Measurements from ENCODE around the gene ABCC6.
"Not testable (repeated sequence)": the region's sequence is repeated elsewhere in the genome, so short reads cannot be mapped to it uniquely, and the experiment has no call there.

GRCh38 chr16:16148000-16148599 is 75.2 kb downstream of the ABCC6 start:
- not testable (repeated sequence) for TF ChIP-seq CTCF (IDR thresholded peaks at IDR 0.05; ENCODE audit: insufficient read depth, low read length, poor library complexity, severe bottlenecking); EZH2phosphoT487 (conservative IDR thresholded peaks at IDR 0.05; ENCODE audit: low read length)
